GM21447 (cell line): Measurements from ENCODE around the gene ZNF436.
A peak's percentile ranks its signal among the peaks of the same experiment; 100 is the strongest.
"Not testable (repeated sequence)": the region's sequence is repeated elsewhere in the genome, so short reads cannot be mapped to it uniquely, and the experiment has no call there.

ENCODE experiments used
- ATAC-seq: cut with Tn5 transposase; IDR thresholded peaks from one replicate; pipeline ENCODE4 v1.9.1; 2021; ENCODE audit not compliant: unreplicated experiment

Gene ZNF436

GRCh38 chr1:23392125-23392855 is 22.7 kb upstream of the ZNF436 start:
- ATAC-seq, result no peak

GRCh38 chr1:23389837-23390321 is 20.2 kb upstream of the ZNF436 start:
- no peak for ATAC-seq

- ATAC-seq, result no peak
Measured at GRCh38 chr1:23387494-23387893, 17.9 kb upstream of the ZNF436 start.

DNA sequence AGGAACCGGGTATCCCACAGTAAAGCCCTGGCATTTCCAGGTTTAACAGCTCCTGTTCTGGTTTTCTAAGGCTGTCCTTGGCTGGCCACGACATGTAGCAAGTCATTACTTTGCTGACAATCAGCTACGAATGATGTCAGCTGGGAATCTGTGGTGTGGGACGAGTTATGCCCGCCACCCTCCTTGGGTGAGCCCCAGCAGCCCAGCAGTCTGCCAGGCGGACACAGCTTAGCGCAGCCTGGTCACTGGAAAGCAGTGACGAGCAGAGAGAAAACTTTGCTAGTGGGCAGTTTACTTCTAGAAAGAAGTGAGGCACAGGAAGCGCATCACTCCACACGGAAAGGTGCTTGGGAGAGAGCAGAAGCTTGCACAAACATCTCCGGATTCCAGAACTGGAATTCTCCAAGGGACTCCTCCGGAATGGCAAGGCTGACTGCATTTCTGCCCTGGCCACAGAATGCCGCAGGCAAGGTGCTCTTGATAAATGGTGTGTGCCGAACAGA is 15.5 kb upstream of the ZNF436 start:
- no peak for ATAC-seq

DNA sequence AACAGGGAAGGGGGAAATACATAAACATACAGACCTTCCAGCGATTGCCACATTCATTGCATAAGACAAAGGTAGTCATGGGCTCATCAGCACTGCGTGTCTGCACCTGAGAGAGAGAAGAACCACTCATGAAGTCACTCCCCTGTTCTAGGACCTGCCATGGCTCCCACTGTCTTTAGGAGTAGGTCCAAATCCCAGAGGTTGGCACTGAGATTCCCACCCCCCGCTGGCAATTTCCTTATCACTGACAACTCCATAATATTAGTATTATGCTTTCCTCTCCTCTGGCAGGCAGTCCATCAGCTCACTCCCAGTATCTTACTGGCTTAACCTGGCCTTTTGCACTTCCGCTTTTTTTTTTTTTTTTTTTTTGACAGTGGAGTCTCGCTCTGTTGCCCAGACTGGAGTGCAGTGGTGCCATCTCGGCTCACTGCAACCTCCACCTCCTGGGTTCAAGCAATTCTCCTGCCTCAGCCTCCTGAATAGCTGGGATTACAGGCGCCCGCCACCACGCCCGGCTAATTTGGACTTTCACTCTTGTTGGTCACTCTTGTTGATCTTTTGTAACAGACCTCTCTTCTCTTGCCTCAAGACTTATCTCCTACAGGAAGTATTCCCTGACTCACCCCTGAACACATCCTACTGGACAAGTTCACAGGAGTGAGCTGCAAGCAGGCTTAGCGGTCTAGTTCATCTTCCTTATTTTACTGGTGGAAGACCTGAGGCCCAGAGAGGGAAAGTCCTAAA is 14.8 kb upstream of the ZNF436 start:
- no peak for ATAC-seq

DNA sequence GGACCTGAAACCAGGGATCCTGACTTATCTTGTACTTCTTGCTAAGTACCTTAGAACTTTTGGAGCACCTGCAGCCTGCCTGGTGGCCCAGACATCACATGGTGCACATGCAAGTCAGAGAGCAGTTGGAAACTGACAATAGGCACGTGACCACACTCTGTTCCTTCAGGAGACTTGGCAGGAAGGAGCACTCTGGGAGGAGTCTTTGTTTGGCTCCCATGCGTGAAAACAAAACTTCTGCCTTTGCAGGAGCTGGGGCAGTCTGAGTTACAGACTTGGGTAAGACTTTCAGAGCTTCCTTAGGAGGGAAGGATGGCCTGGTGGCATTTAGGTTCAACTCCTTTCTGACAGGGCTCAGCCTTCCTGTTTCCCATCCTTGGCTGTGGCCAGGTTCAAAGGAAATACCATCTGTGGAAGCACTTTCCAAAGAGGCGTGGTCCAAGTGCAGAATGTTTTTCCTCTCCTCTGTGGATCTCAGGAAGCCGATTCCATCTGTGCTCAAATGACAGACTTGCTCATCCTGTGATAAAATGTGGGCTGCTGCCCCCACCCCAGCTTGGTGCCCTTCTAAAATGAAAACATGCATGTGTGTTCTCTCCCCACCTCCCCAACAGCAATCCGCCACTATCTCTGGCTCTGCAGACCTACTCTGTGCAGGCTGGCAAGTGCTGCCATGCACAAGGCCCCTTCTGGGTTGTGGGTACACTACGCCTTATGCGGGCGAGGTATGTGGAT is 14.1 kb upstream of the ZNF436 start:
- ATAC-seq, result no peak

- ATAC-seq, result no peak
Measured at GRCh38 chr1:23381233-23381885, 11.7 kb upstream of the ZNF436 start.

DNA sequence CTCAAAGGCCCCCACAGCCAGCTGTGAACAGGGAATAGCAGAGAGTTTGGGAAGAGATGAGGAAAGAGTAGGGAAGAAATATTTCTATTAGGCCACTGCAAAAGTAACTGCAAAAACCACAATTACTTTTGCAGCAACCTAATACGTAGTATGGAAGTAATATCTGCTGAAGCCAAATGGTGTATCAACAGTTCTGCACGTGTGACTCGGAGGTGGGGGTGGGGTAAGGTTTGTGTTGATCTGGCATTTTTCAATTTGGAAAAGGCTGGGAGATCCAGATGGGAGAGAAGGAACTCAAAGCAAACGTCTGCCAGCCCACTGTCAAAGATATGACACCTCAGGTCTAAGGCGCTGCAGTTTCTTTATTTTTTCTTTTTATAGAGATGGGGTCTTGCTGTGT is 11.1 kb upstream of the ZNF436 start:
- no peak for ATAC-seq

DNA sequence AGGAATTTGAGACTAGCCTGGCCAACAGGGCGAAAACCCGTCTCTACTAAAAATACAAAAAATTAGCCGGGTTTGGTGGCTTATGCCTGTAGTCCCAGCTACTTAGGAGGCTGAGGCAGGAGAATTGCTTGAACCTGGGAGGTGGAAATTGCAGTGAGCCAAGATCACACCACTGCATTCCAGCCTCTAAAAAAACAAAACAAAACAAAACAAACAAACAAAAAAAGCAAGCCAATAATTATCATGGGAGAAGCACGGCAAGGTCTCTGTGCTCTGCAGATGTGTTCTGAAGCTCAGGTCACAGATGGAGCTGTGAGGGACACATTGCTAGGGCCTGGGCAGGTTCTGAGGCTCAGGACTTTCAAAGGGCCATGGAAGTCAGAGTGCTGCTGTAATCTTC is 10.6 kb upstream of the ZNF436 start:
- not testable (repeated sequence) for ATAC-seq

DNA sequence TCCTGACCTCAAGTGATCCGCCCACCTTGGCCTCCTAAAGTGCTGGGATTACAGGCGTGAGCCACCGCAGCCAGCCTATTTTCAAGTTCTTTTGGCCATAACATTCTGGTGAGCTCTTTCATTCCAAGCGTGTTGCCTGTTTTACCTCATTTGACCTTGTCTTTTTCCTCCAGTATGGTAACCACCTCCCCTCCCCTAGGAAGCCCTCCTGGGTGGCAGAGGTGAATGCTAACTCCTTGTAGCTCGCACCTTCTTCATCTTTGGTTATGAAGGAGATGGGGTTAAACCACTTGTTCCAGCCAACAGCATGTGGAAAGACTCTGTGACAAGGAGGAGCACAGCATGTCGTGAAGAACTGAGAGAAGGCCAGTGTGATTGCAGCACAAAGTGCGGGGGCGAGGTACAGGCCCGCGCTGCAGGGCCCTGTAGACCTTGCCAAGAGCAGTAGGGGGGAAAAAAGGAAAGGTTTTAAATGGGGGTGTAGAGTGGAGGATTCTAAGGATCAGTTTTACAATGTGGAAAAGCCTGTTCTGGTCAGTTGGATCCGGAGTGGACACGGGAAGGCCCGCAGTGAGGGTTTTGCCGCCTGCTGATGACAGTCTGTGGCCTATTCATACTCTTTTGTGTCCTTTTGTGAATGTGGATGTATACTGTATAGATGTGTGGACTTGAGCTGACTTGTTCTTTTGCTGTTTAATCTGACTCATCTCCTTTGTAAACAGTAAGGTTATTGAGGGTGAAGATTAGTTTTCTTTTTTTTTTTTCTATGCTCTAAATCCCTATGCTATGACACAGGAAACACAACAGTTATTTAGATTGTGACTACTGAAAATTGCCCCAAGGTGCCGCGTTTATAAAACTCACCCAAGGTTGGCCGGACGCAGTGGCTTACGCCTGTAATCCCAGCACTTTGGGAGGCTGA is 7.5 kb upstream of the ZNF436 start:
- no peak for ATAC-seq

DNA sequence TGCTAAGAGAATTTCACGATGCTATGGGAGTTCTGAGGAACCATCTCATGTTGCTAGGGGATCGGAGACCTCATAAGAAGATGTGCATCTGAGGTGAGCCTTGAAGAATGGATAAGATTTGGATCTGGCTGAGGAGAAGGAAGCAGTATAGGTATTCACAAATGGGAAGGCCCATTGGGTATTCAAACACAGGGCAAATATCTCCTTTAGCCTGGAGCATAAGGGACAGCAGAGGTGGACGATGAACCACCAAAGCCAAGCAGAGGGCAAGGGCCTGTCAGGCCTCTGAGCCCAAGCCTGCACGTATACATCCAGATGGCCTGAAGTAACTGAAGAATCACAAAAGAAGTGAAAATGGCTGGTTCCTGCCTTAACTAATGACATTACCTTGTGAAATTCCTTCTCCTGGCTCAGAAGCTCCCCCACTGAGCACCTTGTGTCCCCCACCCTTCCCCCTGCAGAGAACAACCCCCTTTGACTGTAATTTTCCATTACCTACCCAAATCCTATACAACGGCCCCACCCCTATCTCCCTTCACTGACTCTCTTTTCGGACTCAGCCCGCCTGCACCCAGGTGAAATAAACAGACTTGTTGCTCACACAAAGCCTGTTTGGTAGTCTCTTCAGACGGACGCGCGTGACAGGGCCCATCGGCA is 4.6 kb upstream of the ZNF436 start:
- not testable (repeated sequence) for ATAC-seq

DNA sequence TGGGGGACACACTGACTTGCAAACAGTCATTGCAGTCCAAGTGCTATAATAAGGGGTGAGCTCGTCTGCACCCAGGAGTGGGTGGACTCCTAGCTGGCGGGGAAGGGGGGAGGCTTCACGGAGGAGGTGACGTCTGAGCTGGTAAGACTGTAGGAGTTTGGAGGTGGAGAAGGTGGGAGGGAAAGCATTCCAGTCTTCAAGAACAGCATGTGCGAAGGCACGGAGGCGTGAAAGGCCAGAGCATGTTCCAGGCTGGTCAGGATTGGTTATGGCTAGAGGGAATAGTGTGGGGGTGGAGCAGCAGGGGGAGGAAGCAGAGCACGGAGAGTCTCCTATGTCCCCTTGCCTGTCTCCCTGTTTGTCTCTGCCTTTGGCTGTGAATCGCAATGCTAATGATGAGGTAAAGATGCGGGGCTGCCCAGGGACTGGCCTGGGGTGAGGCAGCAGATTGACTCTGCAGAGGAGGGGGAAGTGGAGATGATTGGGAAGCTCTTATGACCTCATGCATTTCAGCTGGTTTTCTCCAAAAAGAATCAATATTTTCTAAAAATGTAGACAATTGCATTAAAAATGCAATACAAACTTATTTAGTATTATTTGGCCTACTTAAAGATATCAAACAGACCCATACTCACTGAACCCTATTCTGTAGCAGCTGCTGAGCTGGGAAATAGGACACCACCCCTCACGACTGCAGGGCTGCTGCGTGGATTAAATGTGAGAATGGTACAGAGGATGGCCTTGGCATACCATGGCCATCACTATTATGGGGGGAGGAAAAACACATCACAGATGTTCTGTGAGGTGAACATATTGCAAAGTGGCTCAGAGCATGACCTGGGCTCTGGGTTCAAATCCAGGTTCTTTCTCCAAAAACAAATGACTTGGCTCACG is 2.6 kb upstream of the ZNF436 start:
- ATAC-seq, result no peak

DNA sequence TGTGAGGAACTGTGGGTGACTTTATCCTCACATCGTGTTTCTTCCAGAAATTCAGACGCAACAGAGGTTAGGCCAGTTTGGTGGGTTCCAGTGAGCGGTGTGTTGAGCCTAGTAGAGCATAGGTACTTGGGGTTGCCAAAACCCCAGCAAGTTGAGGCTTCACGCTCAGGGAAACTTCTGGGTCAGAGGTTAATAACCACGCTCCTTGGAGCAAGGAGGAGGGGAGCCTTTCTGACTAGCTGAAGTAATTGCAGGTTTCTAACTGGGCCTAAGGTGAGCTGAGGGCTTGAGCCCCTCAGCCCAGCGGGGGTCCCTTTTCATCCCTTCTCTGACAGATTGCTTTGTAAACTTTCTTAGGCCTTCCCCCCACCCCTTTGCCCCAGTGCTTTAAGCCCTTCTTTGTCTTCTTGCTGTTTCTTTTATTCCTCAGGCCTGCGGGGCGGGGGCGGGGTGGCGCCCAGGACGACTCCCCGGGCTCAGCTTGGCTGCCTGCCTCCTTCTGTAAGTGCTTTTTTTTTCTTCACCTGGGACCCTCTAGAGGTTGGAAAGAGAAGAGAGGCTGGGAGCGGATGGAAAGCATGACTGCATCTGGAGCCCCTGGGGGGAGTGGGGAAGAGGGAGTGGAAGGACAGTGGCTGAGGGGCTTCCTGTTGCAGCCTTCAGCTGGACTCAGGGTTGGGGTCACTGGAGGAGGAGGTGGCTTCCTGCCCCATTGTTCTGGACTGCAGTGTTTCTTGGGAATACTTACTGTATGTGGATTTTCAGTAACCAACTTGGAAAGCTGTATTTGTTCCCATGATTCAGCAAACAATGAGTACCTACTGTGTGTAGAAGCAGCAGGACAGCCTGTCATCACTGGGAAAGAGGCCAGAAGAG is 1.3 kb upstream of the ZNF436 start:
- no peak for ATAC-seq

- ATAC-seq, result no peak
Measured at GRCh38 chr1:23370330-23370708, 683 bp upstream of the ZNF436 start.

- ATAC-seq, result peak; percentile 69
Measured at GRCh38 chr1:23368562-23369334, 888 bp downstream of the ZNF436 start.

- peak; percentile 87 for ATAC-seq
Measured at GRCh38 chr1:23367791-23368561, 1.7 kb downstream of the ZNF436 start.
